GM12878 (cell line): ENCODE measurements around the gene TRIP6. TPM values are rescaled to one million over a fixed set of nuclear protein-coding genes. Genes with fewer than 3 reads are reported as not detected.

Source experiments
- ATAC-seq: fragments of 200-7000 bp; cut with Tn5 transposase; 3 replicates; pipeline ENCODE4 v1.9.1; 2020; ENCODE audit warnings: mild to moderate bottlenecking, moderate library complexity
- BruUV-seq: library from RNA; stranded (reverse); fragments of 400-500 nt; replicated peaks from 2 replicates; lab custom pipeline; 2021; lab: Mats Ljungman, UMichigan
- CTCF ChIA-PET: fragments of 300-600 bp; sonication (Branson Sonifier 250); formaldehyde crosslinking; extraction: SDS; loops from one replicate; lab custom pipeline; 2021; ENCODE audit warnings: inconsistent platforms; lab: Yijun Ruan, JAX
- POLR2A ChIA-PET: fragments of 350-600 bp; formaldehyde crosslinking; extraction: SDS; loops from one replicate; lab custom pipeline; 2021; ENCODE audit warnings: inconsistent platforms; lab: Charles Lee
- RAD21 ChIA-PET: fragments of 300-600 bp; sonication (Branson Sonifier 250); formaldehyde crosslinking; loops from one replicate; lab custom pipeline; 2023; ENCODE audit warnings: antibody characterized with exemption; ENCODE audit not compliant: unreplicated experiment; lab: Charles Lee
- SMC1A ChIA-PET: fragments of 300-600 bp; sonication (Branson Sonifier 250); formaldehyde crosslinking; loops from one replicate; lab custom pipeline; 2023; ENCODE audit not compliant: unreplicated experiment, uncharacterized antibody; lab: Charles Lee
- DNase-seq: peaks from one replicate; pipeline ENCODE4 v3.0.0-alpha.2; 2011; ENCODE audit warnings: low read depth, low spot score
- FAIRE-seq: peaks from 3 replicates; lab custom pipeline; 2011; peaks lifted over from hg19 to GRCh38; lab: Jason Lieb, UNC
- H2AFZ ChIP-seq: 2 replicates; pipeline ENCODE4 v1.6.0; 2011; ENCODE audit warnings: low read depth, low read length, control low read depth; ENCODE audit not compliant: control insufficient read depth
- H3K27ac ChIP-seq: 2 replicates; pipeline ENCODE4 v1.5.1; 2011; ENCODE audit warnings: control low read depth; ENCODE audit not compliant: control insufficient read depth, insufficient read depth
- H3K27me3 ChIP-seq, 2 experiments: replicated peaks in 1 of 2; 2 replicates each; pipeline versions ENCODE4 v1.6.0 to v1.6.1; 2011; ENCODE audit warnings: low read length in 1 of 2; ENCODE audit not compliant: control insufficient read depth in 2 of 2, insufficient read depth in 2 of 2
- H3K36me3 ChIP-seq, 2 experiments: 2 replicates each; pipeline ENCODE4 v1.5.1; 2011; ENCODE audit warnings: low read length in 1 of 2; ENCODE audit not compliant: control insufficient read depth in 2 of 2, insufficient read depth in 2 of 2
- H3K4me1 ChIP-seq: 2 replicates; pipeline ENCODE4 v1.6.1; 2011; ENCODE audit warnings: mild to moderate bottlenecking, low read length, moderate library complexity, mixed read lengths; ENCODE audit not compliant: control insufficient read depth, insufficient read depth
- H3K4me2 ChIP-seq: 2 replicates; pipeline ENCODE4 v1.6.0; 2011; ENCODE audit warnings: control low read depth; ENCODE audit not compliant: control insufficient read depth, insufficient read depth
- H3K4me3 ChIP-seq: fragments of 200-600 bp; sonication (generic); 2 replicates; pipeline ENCODE4 v1.5.1; 2016
- H3K79me2 ChIP-seq: 2 replicates; pipeline ENCODE4 v1.6.0; 2011; ENCODE audit warnings: low read length; ENCODE audit not compliant: control insufficient read depth, insufficient read depth
- H3K9ac ChIP-seq: 2 replicates; pipeline ENCODE4 v1.8.0; 2011; ENCODE audit warnings: low read length, control low read depth, mixed read lengths; ENCODE audit not compliant: control insufficient read depth, insufficient read depth
- H3K9me3 ChIP-seq: replicated peaks from 3 replicates; pipeline ENCODE4 v1.5.1; 2011; ENCODE audit warnings: mild to moderate bottlenecking, low read length; ENCODE audit not compliant: control insufficient read depth, insufficient read depth
- H4K20me1 ChIP-seq: 2 replicates; pipeline ENCODE4 v1.6.0; 2011; ENCODE audit not compliant: control insufficient read depth, insufficient read depth
- ATF7 ChIP-seq: fragments of 450-650 bp; IDR thresholded peaks from 2 replicates; pipeline ENCODE4 v1.6.1; 2016; ENCODE audit warnings: low read depth, mild to moderate bottlenecking
- E4F1 ChIP-seq: fragments of 450-650 bp; IDR thresholded peaks from 2 replicates; pipeline ENCODE4 v1.6.1; 2018; ENCODE audit warnings: borderline replicate concordance, mild to moderate bottlenecking; ENCODE audit not compliant: partially characterized antibody
- ELK1 ChIP-seq: IDR thresholded peaks from 2 replicates; pipeline ENCODE4 v1.6.1; 2012; ENCODE audit warnings: low read depth, low read length, improper control_type of control experiment
- PRDM15 ChIP-seq: fragments of 450-650 bp; formaldehyde crosslinking; IDR thresholded peaks from 2 replicates; pipeline ENCODE4 v1.4.0; 2020; ENCODE audit warnings: mild to moderate bottlenecking, moderate library complexity
- ZNF622 ChIP-seq: fragments of 450-650 bp; IDR thresholded peaks from 2 replicates; pipeline ENCODE4 v1.6.1; 2017; ENCODE audit warnings: mild to moderate bottlenecking, inconsistent platforms
- WGBS: methylation state at CpG from one replicate; pipeline ENCODE4 v1.1.6; 2016; ENCODE audit warnings: low lambda C conversion rate; ENCODE audit not compliant: insufficient replicate concordance, insufficient coverage; ENCODE audit errors: missing lambda C conversion rate; 5-methylcytosine and 5-hydroxymethylcytosine counted together
- in situ Hi-C: fragments of 300-500 bp; cut with MboI; formaldehyde crosslinking; loops from 9 replicates; pipeline ENCODE4 v1.14.3; 2018; ENCODE audit warnings: mixed read lengths
- intact Hi-C: fragments of 100-400 bp; cut with micrococcal nuclease; formaldehyde crosslinking; loops from one replicate; pipeline ENCODE4 v1.14.2; 2022; ENCODE audit not compliant: unreplicated experiment
- polyA plus RNA-seq, 11 experiments: library from polyadenylated mRNA; depleted of rRNA in 4 of 11; unstranded in 6 of 11; stranded (reverse) in 5 of 11; fragments of >200 nt; fragmentation: Nextera tagmentation in 4 of 11; fragmentation: Illumina TruSeq in 1 of 11; extraction: Ambion mirVana in 4 of 11; extraction: Trizol in 1 of 11; gene quantifications; 1 replicate in 1 of 11; 2 replicates in 10 of 11; pipeline versions ENCODE4 v1.2.1 to v1.2.3, GENCODE V29; 2011 to 2016; ENCODE audit warnings: inconsistent platforms in 2 of 11, missing spikeins in 2 of 11, low read depth in 1 of 11
- total RNA-seq, 4 experiments: library from RNA; depleted of rRNA in 3 of 4; stranded (reverse); fragments of >200 nt in 3 of 4; fragmentation: Illumina TruSeq in 1 of 4; extraction: Trizol in 1 of 4; gene quantifications; 2 replicates each; pipeline versions ENCODE4 v1.2.1 to v1.2.3, GENCODE V29; 2013 to 2021

Gene TRIP6
- total and polyA plus RNA-seq, 10 of the 15 experiments (the other 5 are each of a cell fraction or from before 2014, with no cell fraction given), result 2.5 to 47.4 (median 25.5) TPM

- TF ChIP-seq PRDM15, result no peak
Observed at GRCh38 chr7:100890653-100891567, 23.7 kb downstream of the TRIP6 start (continued).

GRCh38 chr7:100891568-100892247, 24.5 kb downstream of the TRIP6 start:
- Histone ChIP-seq H3K79me2 (peaks cover 18% of the 10 kb centered on the region), H3K4me1 (peaks cover 38% of the 10 kb centered on the region), H3K9me3 (no peaks in the 10 kb centered on the region), H3K4me2 (no peak overlapping the region), H3K27me3 (peaks cover 6 to 7% of the 10 kb centered on the region in 2 experiments), H3K9ac (no peak overlapping the region), H3K4me3 (0 out of 2 replicates have a peak overlapping the region, but pooled peaks have one; percentile 91), H2AFZ (no peak overlapping the region), H3K36me3 (peaks cover 12 to 15% of the 10 kb centered on the region in 2 experiments; a peak in 3 of 4 replicates), H3K27ac (no peak overlapping the region), H4K20me1 (no peaks in the 10 kb centered on the region)
- ChIA-PET SMC1A (interaction anchor here (0.6 to 1.3 kb wide), 4 partner anchors 10 to 167 kb away, joined by 3 to 7 read pairs (median 4); partner anchors contain the start of gene SLC12A9), POLR2A (interaction anchor here (0.5 to 6.7 kb wide), 6 partner anchors 12 to 234 kb away, joined by 3 to 131 read pairs (median 4); partner anchors contain the start of gene SRRT), RAD21 (interaction anchor here (0.6 to 1.4 kb wide), 3 partner anchors 40 to 646 kb away, joined by 3 to 7 read pairs (median 4); partner anchors contain the start of gene SLC12A9), CTCF (interaction anchor here (0.6 to 2.5 kb wide), 6 partner anchors 92 to 246 kb away, joined by 3 to 6 read pairs (median 4); partner anchors contain the start of gene POP7)
- intact Hi-C loops, result loop anchor here (5.0 kb wide), 1 partner anchor 76 kb away; the partner anchor contains the start of gene MUC12
- TF ChIP-seq ATF7 (no peak), E4F1 (no peak), ZNF622 (no peak), ELK1 (no peak)
- FAIRE-seq, result peak; percentile 61
- 47% methylated on average over 8 of the region's 8 CpGs for WGBS
- BruUV-seq, result no TSS peak
- in situ Hi-C loops, result loop anchor here (5.0 kb wide), 1 partner anchor 166 kb away; no protein-coding TSS in a partner anchor
- no peak for ATAC-seq
- DNase-seq, result no peak
